ENCODE measurements around the gene CCM2L. TPM values are rescaled to one million over a fixed set of nuclear protein-coding genes. Genes with fewer than 3 reads are reported as not detected.

CCM2L gene
- total RNA-seq, 2 donors from 2014 or later = 3.4 to 5.9 TPM

DNA sequence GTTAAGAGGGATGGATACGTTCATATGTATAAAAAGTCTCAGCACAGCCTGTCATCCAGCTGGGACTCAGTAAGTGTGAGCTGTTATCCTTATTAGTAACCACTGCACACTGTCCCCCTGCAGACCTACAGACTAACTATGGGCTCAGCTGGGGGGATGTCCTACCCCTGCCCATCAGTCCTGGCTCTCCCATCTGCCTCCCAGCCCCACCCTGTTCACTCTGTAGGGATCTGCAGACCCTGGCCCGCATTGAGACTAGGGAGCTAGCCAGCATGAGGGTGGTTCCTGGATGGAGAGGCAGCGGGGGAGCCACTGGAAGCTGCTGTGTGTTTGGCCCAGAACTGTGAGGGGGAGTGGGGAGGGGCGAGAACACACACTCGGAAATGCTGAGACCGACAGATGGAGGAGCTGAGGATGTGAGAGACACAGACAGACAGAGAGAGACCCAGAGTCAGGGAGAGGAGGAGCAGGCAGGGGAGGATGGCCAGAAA, 25.2 kb upstream of the CCM2L start:
- ATAC-seq (no peak), DNase-seq (no peak)
- no peak for TF ChIP-seq POLR2A (IDR thresholded peaks at IDR 0.05)
- TF ChIP-seq, protein P1, sequence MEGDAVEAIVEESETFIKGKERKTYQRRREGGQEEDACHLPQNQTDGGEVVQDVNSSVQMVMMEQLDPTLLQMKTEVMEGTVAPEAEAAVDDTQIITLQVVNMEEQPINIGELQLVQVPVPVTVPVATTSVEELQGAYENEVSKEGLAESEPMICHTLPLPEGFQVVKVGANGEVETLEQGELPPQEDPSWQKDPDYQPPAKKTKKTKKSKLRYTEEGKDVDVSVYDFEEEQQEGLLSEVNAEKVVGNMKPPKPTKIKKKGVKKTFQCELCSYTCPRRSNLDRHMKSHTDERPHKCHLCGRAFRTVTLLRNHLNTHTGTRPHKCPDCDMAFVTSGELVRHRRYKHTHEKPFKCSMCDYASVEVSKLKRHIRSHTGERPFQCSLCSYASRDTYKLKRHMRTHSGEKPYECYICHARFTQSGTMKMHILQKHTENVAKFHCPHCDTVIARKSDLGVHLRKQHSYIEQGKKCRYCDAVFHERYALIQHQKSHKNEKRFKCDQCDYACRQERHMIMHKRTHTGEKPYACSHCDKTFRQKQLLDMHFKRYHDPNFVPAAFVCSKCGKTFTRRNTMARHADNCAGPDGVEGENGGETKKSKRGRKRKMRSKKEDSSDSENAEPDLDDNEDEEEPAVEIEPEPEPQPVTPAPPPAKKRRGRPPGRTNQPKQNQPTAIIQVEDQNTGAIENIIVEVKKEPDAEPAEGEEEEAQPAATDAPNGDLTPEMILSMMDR (IDR thresholded peaks at IDR 0.05) = no peak
- Histone ChIP-seq H3K4me3 (no peak overlapping the region), H3K27ac (no peak overlapping the region), H3K27me3 (no peaks in the 10 kb centered on the region), H3K36me3 (replicated peaks in 1 of 2; ENCODE audit: insufficient read depth in 1 of 2, low read depth in 2 of 2) (no peaks in the 10 kb centered on the region), H3K9me3 (no peaks in the 10 kb centered on the region), H3K4me1 (no peaks in the 10 kb centered on the region)
- 30 to 32% methylated on average over 6 of the region's 6 CpGs for WGBS, 2 donors
- intact Hi-C loops (cut with DNase I) = no loop called here

DNA sequence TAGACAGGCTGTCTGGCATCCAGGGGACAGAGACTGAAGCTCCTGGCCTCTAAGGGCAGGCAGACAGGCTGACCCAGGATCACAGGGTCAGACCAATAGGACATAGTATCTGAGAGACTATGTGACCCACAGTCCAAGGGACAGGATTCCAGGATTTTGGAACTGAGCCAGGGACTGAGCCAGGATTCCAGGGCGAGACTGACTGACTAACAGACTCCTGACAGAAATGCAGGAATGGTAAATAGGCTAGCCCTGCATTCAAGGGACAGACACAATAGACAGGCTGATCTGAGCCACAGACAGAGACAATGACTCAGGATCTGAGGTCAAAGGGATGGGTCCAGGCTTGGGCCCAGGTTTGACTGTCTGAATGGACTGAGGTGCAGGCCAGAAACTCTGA, 22.5 kb upstream of the CCM2L start:
- Histone ChIP-seq H3K9me3 (no peaks in the 10 kb centered on the region), H3K4me1 (no peaks in the 10 kb centered on the region), H3K36me3 (replicated peaks in 1 of 2; ENCODE audit: insufficient read depth in 1 of 2, low read depth in 2 of 2) (no peaks in the 10 kb centered on the region), H3K27me3 (no peaks in the 10 kb centered on the region), H3K27ac (no peak overlapping the region), H3K4me3 (no peak overlapping the region)
- ATAC-seq (no peak), DNase-seq (no peak)
- intact Hi-C loops (cut with DNase I) = no loop called here
- 56 to 60% methylated on average over 1 of the region's 1 CpG for WGBS, 2 donors
- no peak for TF ChIP-seq POLR2A (IDR thresholded peaks at IDR 0.05)
- TF ChIP-seq, protein P1 (IDR thresholded peaks at IDR 0.05) = no peak

DNA sequence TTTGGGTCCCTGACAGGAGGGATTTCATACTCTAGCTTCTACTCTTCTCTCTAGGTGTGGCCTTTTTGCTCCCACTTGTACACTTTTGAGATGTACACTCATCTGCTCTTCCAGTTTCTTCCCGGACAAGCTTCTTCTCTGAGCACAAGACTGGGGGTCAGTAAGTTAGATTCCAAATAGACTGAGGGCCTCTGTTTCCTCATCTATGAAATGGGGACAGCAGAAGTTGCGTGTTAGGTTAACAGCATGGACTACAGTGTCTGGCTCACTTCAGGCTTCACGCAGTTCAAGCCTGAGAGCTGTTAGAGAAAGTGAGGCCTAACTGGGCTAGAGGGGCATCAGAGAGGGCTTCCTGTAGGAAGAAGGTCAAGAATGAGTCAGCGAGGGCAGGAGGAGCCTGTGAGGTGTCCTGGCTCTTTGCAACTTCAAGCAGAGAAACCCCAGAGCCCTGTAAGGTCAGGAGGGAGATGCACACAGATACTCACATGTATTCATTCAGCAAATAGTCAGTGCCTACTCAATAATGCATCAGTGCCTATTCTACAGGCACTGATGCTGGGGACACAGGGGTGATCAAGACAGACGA, 21.7 kb upstream of the CCM2L start:
- Histone ChIP-seq H3K4me3 (no peak overlapping the region), H3K9me3 (no peaks in the 10 kb centered on the region), H3K36me3 (replicated peaks in 1 of 2; ENCODE audit: insufficient read depth in 1 of 2, low read depth in 2 of 2) (no peaks in the 10 kb centered on the region), H3K4me1 (no peaks in the 10 kb centered on the region), H3K27ac (no peak overlapping the region), H3K27me3 (no peaks in the 10 kb centered on the region)
- WGBS, 2 donors = 75 to 76% methylated on average over 5 of the region's 5 CpGs
- no peak for DNase-seq
- intact Hi-C loops (cut with DNase I) = no loop called here
- no peak for ATAC-seq
- TF ChIP-seq POLR2A (IDR thresholded peaks at IDR 0.05) = no peak
- TF ChIP-seq, protein P1 (IDR thresholded peaks at IDR 0.05) = no peak

DNA sequence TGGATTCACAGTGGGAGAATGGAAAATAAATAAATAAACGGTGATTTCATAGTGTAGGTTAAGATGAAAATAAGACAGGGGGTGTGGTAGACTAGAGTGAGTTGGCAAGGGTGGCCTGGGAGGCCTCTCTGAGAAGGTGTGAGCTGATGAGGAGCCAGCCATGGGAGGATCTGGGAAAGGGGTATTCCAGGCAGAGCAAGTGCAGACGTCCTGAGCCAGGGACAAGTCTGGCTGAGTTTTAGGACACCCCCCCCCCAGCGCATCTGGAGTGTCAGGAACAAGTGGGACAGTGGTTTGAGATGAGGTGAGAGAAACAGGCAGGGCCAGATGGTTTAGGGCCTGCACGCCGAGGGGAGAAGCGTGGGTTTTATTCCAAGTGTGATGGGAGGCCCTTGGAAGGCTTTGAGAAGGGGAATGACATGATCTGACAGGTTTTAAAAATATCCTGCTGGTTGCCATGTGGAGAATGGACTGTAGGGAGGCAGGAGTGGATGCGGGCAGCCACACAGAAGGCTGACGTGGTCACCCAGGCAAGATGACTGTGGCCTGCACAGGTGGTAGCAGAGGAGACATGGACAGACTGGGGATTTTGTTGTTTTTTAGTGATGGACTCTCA, 21.1 kb upstream of the CCM2L start:
- DNase-seq (no peak), ATAC-seq (no peak)
- Histone ChIP-seq H3K9me3 (no peaks in the 10 kb centered on the region), H3K4me1 (no peaks in the 10 kb centered on the region), H3K27ac (no peak overlapping the region), H3K4me3 (no peak overlapping the region), H3K36me3 (replicated peaks in 1 of 2; ENCODE audit: insufficient read depth in 1 of 2, low read depth in 2 of 2) (no peaks in the 10 kb centered on the region), H3K27me3 (no peaks in the 10 kb centered on the region)
- WGBS, 2 donors = 59 to 71% methylated on average over 8 of the region's 8 CpGs
- TF ChIP-seq, protein P1 (IDR thresholded peaks at IDR 0.05) = no peak
- no peak for TF ChIP-seq POLR2A (IDR thresholded peaks at IDR 0.05)
- intact Hi-C loops (cut with DNase I) = no loop called here
